GM18951 (cell line): Measurements from ENCODE around the gene CALCOCO1.

Experiments
- POLR2A ChIP-seq: IDR thresholded peaks from 4 replicates; pipeline ENCODE4 v1.6.1; 2011; ENCODE audit warnings: mild to moderate bottlenecking; ENCODE audit not compliant: insufficient read length, insufficient read depth; ENCODE audit errors: extremely low read depth
- in situ Hi-C: fragments of 300-500 bp; cut with MboI; formaldehyde crosslinking; loops from one replicate; pipeline ENCODE4 v1.12.0; 2022; ENCODE audit warnings: low sequenced_read_pairs, mixed read lengths, inconsistent platforms; ENCODE audit not compliant: unreplicated experiment

The CALCOCO1 gene

GRCh38 chr12:53717319-53717718, 9.9 kb downstream of the CALCOCO1 start:
- in situ Hi-C loops = no loop called here
- TF ChIP-seq POLR2A = no peak

DNA sequence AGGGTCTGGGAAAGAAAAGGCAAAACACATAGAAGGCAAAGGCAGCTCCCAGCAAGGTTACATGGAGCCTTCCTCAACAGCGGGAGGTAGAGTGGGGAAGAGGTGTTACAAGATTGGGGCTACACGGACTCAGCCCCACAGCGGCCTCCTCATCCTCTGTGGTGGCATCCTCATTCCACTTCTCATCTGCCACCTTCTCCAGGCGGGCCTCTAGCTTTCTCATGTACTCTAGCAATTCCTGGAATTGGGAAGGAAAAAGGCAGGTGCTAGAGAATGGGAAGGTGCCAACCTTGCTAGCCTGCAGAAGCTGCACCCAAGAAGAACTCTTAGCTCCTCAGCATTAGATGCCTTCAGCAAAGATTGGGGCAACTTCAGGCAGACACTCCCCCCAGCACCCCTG, 13.2 kb downstream of the CALCOCO1 start:
- in situ Hi-C loops = no loop called here
- TF ChIP-seq POLR2A = no peak

DNA sequence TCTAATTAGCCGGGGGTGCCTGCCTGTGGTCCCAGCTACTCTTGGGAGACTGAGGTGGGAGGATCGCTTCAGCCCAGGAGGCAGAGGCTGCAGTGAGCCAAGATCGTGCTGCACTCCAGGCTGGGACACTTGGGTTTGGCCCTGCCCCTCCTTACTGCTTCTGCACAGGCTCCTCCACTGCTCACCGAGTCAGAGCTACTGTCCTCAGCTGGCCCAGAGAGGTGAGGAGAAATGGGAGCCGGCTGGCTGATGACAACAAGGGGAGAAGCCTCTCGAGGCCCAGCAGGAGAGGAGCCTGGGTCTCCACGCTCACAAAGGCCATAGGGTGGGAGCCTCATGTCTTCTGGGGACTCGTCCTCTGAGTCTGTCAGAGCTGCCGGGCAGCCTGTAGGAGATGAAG, 13.7 kb downstream of the CALCOCO1 start:
- TF ChIP-seq POLR2A = no peak
- in situ Hi-C loops = no loop called here

GRCh38 chr12:53712059-53712643, 15.1 kb downstream of the CALCOCO1 start:
- in situ Hi-C loops = no loop called here
- no peak for TF ChIP-seq POLR2A

DNA sequence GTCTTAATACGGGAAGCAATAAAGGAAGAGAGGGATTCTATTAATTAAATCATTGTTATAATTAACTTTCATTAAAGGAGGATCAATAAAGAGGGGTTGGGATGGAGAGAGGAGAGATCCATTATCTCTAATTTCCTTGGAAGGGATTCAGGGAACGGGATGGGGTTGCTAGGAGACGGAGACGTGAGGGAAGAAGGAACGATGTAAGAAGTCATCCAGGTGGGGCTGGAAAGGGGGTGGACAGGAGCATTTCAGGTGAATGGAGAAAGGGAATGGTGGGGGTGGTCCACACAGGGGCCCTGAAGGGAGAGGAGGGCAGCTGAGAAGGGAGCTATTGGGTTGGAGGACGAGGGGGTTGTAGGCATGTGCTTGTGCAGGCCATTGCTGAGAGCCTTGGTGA, 17.2 kb downstream of the CALCOCO1 start:
- no peak for TF ChIP-seq POLR2A
- in situ Hi-C loops = no loop called here

GRCh38 chr12:53709671-53710070, 17.6 kb downstream of the CALCOCO1 start:
- in situ Hi-C loops = no loop called here
- TF ChIP-seq POLR2A = no peak

DNA sequence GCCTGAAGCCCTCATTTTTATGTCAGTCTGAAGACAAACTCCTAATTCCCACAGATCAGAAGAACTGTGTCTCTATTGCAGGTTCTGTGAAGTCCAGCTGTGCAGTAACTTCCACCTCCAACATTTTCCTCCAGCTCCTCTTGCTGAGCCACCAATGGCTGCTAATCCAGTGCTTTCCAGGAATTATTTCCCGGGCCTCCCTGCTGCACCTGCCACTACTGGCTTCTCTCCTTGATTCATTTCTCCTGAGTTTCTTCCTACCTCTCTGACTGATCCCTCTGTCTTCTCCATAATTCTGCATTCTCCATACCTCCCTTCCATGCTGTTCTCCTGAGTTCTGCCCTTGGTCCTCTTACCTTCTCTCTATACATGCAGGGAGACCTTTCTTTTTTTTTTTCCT, 21.2 kb downstream of the CALCOCO1 start:
- in situ Hi-C loops = no loop called here
- TF ChIP-seq POLR2A = no peak

- no peak for TF ChIP-seq POLR2A
- in situ Hi-C loops = loop anchor here (5.0 kb wide), 1 partner anchor 39 kb away; no protein-coding TSS in a partner anchor
These were observed 23.5 kb downstream of the CALCOCO1 start for GRCh38 chr12:53703756-53704155.

DNA sequence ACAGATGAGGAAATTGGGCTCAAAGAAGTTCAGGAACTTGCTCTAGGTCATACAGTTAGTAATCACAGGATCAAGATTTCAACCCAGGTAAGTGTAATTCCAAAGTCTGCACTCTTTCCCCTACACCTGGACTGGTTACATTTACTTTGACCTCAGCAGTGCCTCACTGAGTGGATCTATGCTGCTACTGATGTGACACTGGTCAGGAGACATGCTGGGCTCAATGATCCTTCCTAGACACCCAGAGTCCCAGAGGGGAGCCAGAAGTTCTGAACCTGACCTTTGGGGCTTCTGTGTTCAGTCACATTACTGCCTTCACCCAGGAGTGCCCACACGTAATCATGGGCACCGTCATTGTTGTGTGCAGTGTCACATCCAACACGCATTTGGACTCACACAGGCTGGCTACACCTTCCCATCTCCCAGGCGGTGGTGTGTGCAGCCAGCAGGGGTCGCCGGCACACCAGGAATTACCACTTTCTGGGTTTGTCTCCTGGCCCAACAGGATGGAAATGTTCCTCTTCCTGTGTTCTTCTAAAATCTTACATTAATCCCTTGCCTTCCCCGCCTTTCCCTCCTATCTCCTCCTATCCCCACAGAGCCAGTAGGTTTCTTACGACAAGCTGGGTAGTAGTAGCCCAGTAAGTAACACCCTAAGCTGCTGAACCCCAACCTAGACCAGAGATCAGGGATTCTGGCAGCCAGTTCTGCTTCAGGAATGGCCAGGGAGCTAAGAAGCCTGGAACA, 25.6 kb downstream of the CALCOCO1 start:
- in situ Hi-C loops = loop anchor here (5.0 kb wide), 1 partner anchor 41 kb away; no protein-coding TSS in a partner anchor
- TF ChIP-seq POLR2A = no peak

- TF ChIP-seq POLR2A = no peak
- in situ Hi-C loops = loop anchor here (5.0 kb wide), 1 partner anchor 42 kb away; no protein-coding TSS in a partner anchor
These were observed 26.7 kb downstream of the CALCOCO1 start for GRCh38 chr12:53700567-53700966.

- in situ Hi-C loops = loop anchor here (5.0 kb wide), 1 partner anchor 43 kb away; no protein-coding TSS in a partner anchor
- TF ChIP-seq POLR2A = no peak
These were observed 27.6 kb downstream of the CALCOCO1 start for GRCh38 chr12:53699678-53700025.

- TF ChIP-seq POLR2A = no peak
- in situ Hi-C loops = no loop called here
These were observed 28.1 kb downstream of the CALCOCO1 start for GRCh38 chr12:53698948-53699677.

DNA sequence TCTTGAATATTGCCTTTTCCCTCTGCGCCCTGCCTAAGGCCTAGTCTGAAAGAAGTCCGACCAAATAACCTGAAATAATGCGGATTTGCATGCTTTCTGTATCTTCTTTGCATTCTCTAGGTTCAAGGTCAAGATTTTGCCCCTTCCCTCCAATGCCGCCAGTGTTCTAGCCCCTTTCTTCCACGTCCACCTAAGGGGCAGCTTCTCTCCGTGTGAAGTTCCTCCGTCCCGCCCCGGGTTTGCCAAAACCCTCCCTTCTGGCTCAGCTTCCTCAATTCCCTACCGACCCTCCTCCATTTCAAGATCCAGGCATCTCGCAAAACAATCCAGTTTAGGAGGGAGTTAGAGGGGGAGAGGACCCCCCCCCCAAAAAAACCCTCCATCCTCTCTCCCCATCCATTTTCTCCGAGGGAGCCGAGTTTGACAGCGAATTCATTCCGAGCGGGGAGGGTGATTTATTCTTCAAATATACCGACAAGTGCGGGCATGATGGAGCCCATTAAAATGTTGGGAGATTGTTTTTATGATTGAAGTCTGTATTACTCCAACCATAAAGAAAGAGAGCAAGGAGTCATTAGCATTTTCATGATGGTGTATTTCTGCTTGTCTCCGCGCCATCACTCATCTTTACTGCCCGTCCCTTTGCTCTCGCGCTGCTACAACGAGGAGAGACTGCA, 30.5 kb downstream of the CALCOCO1 start:
- in situ Hi-C loops = no loop called here
- TF ChIP-seq POLR2A = no peak
